ENCODE results near the gene NR2C2AP.
A peak's percentile ranks its signal among the peaks of the same experiment; 100 is the strongest.

Gene NR2C2AP

DNA sequence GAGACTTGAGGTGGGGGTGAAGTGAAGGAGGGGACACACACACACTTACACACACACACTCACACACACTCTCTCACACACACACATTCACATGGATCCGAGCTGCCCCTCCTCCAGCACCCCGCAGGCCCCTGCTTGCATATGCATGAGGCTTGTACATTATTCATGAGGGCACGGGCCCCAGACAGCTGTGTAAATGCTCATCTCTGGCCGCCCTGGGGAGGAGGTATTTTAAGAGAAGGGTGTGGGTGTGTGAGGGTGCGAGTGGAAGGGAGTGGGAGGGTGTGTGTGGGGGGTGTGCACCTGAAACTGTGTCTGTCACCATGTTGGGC, 10.9 kb upstream of the NR2C2AP start:
- no peak for DNase-seq

DNA sequence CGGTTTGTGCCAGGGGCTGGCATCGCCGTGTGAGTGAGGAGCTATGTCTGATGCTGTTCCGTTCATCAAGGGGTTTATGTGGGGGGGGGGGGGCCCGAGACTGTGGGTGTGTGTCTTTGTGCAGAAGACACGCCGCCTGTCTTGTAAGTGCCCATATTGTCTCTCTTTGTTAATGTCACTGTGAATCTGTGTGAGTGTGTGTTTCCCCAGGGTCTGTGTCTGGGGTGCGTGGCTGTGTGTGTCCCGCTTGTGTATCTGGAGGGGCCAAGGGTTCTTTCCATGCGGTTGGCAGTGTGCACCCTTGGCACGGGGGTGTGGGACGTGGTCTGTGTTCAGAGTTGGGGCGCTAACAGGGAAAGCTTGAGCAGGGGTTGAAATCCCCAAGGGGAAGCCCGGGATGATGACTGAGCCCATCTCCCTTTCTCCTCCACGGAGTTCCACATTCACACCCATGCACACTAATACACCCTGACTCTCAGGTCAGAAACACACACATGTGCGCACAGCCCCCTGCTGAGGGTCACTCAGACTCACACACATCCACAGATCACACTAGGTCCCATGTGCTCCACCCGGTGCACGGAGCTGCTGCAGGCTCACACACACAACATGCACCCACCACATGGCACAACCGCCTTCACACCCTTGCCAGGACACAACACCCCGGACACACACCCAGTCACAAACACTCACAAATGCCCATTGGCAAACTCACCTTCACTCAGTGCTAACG, 10.4 kb upstream of the NR2C2AP start:
- DNase-seq = no peak

DNA sequence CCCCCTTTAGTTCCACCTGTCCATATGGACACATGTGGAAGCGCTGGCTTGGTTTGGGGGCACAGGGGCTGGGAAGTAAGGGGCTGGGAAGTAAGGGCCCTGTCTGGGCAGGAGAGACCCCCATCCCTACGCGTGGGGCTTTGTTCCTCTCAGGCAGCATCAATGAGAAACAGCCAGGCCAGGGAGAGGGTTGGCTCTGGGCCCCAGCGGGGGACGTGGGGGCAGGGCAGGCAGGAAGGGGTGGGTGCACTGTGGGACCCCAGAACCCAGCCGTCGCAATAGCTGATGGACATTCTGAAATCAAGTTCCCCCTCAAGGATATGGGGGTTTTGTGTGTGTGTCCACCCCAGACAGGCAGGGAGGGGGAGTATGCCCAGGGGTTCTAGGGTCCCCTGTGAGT, 9.7 kb upstream of the NR2C2AP start:
- DNase-seq = no peak

DNA sequence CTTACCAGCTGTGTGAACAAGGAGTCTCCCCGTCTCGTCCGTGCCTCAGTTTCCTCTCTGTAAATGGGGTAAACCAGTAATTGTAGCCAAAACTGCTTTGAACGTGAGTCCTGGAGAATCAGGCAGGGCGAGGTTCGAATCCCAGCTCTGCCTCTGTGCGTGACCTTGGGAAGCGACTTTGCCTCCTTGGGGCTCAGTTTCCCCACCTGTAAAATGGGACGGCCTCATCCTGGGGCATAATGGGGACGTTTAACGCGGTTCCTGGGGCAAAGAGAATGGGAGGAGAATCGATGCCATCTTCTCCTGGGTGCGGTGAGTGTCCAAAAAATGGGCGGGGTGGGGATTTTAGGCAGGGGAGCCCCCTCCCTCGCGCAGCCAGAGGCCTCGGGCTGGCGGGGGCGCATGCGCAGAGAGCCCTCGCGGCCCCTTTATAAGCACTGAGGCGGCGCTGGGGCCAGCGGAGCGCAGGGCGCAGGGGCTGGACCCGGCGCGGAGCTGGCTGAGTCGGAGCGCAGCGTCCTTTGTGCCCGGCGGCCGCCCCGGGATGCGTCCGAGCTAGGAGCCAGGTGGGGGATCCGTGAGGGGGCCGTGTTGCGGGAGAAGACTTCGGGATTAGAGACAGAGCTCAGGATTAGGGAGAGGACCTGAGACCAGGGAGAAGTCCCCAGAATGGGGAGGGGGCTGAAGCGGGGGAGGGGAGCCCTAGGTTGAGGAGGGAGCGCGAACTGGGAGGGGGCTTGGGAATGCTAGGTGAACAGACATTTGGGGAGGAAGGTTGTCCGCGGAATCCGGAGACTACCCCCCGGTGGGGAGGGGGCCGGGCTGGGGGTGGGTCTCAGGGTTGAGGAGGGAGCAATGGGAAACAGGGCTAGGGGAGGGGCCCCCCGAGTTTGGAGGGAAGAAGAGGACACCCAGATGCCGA, 8.5 kb upstream of the NR2C2AP start, which contains the start of gene NCAN:
NCAN (plus strand) TSS at position 460 of the 922 bp plus-strand sequence. CDS start 4,996 bp downstream, outside the sequence.
- no peak for DNase-seq

DNA sequence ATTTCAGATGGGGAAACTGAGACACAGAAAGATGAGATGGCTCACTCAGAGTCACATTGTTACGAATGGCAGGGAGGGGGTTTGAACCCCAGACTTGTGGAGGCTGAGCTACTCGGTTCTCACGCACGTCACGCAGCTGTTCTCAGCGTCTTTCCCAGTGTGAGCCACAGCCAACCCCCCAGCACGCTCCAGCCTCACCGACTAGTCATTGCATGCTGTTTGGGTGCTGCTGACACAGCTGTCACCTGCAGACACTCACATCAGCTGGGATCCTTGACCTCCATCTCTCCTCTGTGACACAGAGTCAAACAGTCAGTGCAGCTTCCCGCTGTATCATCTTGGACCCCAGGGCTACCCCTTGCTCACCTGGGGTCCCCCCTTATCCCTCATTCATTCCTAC, 6.2 kb upstream of the NR2C2AP start:
- no peak for DNase-seq

DNA sequence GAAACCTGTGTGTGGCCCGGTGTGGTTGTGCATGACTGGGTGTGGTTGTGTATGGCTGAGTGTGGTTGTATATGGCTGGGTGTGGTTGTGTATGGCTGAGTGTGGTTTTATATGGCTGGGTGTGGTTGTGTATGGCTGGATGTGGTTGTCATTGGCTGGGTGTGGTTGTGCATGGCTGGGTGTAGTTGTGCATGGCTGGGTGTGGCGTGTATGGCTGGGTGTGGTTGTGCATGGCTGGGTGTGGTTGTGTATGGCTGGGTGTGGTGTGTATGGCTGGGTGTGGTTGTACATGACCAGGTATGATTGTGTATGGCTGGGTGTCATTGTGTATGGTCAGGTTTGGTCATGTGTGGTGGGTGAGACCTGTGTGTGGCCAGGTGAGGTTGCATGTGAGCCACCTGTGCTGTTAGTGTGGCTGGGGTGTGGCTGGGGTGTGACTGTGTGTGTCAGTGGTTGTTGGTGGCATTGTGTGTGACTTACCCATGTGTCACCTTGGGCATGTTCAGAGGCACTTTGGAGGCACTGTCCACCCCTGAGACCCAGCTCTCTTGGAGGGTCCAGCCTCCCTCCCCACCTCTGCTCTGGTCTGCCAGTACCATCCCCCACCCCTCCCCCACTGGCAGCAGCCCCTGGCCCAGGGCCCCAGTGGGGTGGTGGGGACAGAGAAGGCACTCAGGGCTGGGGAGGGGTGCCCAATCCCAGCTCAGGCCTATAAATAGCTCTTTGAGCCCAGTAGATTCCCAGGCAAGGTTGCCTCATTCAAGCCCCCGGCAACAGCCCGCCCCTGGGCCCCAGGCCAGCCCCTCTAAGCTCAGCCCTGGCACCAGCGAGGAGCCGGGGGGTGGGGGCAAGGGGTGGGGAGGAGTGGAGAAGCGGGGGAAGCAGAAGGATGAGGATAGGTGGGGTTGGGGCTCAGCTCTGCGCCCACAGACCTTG, 4.7 kb upstream of the NR2C2AP start:
- no peak for DNase-seq

DNA sequence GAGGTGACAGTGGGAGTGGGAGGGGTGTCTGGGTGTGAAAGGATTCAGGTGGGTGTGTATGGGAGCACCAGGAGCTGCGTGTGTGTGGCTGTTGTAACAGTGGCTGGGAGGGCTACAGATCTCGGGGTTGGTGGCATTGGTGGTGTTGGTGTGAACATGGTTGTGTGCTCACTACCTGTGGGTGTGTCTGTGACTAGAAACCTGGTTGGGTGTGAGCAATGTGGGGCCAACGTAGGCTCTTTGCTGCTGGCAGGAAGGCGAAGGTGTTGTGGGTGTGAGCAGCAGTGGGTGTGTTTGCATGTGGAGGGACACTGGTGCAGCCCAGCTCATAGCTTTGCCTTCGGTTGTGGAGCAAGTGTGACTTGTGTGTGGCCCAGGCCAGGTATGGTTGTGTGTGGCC, 3.7 kb upstream of the NR2C2AP start:
- no peak for DNase-seq

DNA sequence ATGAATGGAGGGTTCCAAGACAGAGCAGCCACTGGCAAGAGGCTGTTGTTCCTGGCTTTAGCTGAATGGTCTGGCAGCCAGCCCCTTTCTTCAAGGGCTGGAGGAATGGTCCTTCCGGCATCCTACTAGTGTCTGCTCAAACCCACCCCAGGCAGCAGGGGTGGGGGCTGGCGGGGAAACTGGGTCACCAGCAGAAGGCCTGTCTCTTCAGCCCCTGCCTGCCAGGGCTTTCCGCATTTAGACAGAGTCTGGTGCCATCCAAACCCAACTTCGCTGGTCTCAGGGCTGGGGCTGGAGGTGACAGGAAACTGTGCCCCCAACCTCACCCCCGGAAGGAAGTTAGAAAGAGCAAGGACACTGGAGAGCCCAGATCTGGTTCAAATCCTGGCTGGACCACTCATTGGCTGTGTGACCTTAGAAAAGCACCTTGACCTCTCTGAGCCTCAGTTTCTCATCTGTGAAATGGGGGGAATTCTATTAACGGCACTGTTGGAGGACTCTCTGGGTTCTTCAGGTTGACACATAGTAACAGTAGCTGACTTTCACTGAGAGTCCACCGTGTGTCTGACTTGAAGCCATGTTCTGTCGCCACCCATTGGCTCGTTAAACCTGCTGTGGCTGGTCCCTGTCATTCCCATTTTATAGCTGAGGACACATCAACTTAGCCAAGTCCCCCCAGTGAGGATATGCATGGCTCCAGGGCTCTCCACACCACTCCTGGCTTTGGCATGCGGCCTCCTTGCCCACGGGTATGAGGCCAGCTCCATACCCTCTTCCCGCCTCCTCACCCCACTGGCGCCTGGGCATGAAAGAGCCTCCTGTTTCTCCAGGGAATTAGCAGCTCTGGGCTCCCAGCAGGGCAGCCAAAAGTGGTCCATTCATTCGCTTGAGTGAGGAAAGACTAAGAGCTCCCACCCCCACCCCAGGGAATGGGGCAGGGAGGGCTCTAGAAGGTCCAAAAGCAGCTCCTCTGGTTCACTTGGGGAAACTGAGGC, 2.5 kb upstream of the NR2C2AP start:
- DNase-seq = no peak

DNA sequence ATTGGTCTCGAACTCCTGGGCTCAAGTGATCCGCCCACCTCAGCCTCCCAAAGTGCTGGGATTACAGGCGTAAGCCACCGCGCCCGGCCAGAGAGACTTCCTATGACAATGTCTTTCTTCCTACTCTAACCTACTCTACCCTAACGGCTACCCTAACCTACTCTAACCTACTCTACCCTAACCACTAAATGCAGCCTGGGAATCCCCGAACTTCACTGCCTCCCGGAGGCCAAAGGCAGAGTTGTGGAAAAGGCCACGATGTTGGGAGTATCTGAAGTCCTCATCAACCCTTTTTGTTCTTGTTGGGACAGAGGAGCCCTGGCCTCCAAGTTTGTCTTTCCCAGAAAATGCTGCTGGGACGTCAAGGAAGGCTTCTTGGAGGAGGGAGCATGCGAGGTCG, 967 bp upstream of the NR2C2AP start:
- DNase-seq = no peak

DNA sequence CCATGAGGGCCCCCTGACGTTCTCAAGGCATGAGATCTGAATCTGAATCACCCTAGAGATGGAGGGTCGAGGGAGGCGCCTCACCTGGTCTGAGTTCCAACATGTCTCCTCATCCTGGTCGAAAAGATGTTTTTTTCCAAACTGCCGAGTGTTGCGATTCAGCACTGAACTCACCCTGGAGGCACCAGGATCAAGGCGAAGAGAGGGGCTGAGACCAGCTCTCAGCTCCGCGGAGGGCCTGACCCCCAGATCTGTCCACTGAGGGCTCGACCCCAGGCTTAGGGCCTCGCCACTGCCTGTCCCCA, 555 bp downstream of the NR2C2AP start:
- DNase-seq = no peak

DNA sequence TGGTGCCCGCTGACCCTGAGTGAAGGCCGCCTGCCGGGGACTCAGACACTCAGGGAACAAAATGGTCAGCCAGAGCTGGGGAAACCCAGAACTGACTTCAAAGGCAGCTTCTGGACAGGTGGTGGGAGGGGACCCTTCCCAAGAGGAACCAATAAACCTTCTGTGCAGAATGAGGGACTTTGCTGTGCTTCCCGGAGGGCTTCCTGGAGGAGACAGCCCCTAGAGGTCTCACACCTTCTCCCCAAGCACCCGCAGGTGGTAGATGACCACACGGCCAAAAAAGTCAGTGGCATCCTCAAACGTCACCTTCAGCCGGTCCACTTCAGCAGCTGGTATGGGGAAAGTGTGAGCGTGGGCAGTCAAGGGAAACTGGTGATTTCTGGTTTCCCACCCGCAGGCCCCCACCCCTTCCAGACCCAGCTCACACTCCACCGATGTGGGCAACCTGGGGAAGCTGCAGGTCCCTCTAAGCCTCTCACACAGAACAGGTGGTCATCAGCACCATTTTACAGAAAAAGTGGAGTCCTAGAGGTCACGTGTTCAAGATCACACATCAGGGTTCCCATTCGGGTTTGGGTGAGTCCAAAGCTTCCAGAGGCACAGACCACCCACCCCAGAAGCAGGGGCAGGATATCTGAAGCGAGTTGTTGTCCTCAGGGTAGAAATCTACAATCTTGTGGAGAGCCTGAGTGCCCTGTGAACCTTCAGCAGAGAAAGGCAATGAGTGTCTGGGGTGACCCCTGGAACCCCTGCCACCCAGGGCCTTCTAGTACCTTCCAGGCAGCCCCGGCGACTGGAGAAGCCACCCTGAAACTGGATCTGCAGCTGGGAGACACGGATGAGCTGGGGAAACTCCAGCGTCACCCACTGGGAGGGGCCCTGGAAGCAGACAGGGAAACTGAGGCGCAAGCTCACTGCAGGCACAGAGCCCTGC, 1.2 kb downstream of the NR2C2AP start:
- no peak for DNase-seq

DNA sequence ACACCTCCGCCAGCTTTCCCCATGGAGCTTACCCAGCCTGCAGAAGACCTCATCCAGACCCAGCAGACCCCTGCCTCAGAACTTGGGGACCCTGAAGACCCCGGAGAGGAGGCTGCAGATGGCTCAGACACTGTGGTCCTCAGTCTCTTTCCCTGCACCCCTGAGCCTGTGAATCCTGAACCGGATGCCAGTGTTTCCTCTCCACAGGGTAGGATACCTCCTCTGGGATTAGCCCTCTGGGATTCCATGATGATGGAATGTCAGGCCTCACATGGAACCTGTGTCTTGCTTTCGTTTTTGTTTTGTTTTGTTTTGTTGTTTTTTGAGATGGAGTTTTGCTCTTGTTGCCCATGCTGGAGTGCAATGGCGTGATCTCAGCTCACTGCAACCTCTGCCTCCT, 9.3 kb downstream of the NR2C2AP start:
- DNase-seq = no peak

DNA sequence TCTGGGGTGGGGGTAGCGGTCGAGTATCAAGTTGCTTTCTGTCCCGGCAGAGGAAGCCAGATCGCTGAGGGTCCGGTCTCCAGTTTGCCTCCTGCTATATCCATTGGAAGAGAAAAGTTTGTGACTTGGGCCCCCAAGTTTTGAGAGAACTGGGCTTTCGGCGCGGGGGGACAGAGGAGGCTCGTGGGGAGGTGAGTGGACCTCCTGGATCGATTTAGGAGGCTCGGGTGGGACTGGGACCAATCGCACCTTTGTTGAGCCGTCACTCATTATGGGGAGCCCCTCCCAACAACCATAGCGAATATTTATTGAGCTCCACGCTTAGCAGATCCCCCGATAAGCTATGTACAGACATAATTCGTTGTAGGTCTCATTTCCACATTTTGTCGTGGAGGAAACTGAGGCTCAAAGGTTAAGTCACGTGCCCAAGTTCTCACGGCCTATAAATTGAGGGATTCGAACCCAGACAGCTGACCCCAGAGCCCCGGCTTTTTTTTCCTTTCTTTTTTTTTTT, 10.2 kb downstream of the NR2C2AP start:
- DNase-seq = no peak

DNA sequence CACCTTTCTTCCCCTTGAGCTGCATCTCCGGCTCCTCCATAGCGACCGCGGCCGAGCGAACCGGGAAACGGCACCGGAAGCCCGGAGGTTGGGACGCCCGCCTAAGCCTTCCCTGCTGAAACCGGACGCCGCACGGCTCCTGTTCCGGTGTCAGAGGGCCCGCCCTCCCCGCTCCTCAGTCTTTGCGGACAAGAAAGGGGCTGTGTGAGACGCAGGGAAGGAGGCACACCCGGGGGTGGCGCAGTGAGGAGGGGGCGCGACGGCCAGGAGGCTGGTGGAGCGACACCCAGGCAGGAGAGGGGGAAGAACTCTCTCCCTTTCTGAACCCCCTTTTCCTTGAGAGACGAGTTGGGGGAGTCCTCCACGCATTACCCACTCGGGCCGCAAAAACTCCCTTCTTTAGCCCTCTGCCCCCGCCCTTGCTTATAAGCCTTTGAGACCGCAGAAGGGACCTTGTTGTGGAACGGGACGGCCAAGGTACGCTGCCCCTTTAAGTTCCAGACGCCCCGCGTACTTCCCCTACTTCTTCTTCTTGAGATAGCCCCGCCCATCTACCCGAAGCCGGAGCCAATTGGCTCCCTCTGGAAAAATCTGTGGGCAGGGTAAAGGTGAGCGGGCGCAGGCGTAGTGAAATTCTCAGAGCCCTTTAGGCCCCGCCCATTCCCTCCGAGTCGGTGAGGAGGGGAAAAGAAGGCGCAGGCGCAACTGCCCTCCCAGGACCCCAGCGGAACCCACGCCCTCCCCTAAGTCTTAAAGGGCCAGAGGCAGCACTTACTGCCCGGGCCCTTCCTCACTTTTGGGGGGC, 10.9 kb downstream of the NR2C2AP start, which contains the start of the genes BORCS8 and RFXANK:
BORCS8 (minus strand) TSS at position 75 of the 805 bp plus-strand sequence; CDS start at position 40, 35 bp downstream.
RFXANK (plus strand) TSS at position 181 of the 805 bp plus-strand sequence. CDS start 1,689 bp downstream, outside the sequence.
- DNase-seq = peak; percentile 98

DNA sequence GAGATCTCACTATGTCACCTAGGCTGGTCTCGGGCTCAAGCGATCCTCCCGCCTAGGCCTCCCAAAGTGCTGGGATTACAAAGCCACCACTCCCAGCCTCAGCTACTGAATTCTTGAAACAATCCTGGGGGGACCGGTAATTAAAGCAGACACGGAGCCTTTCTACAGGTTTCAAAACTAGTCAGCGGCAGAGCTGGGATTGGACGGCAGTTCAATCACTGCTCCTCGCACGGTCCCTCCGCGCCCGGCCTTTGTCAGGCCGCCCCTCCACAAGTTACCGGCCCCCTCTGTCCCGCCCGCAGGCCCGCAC, 11.5 kb downstream of the NR2C2AP start:
- no peak for DNase-seq

DNA sequence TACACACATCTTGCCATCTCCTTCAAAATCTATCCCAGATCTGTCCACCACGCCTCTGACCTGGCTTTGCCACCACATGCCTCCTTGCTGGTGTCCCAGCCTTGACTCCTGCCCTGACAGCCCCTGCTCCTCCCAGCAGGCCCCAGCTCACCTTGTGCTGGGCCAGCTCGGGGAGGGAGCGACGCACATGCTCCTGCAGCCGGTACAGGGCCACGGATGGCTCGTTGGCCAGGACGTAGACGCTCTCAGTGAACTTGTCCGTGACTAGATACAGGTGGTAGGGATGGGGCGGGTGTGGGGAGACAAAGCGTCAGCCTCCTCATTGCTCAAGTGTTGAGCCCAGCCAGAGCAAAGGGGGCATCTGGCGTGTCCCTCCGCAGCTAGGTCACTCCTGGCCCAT, 16.5 kb downstream of the NR2C2AP start:
- no peak for DNase-seq

DNA sequence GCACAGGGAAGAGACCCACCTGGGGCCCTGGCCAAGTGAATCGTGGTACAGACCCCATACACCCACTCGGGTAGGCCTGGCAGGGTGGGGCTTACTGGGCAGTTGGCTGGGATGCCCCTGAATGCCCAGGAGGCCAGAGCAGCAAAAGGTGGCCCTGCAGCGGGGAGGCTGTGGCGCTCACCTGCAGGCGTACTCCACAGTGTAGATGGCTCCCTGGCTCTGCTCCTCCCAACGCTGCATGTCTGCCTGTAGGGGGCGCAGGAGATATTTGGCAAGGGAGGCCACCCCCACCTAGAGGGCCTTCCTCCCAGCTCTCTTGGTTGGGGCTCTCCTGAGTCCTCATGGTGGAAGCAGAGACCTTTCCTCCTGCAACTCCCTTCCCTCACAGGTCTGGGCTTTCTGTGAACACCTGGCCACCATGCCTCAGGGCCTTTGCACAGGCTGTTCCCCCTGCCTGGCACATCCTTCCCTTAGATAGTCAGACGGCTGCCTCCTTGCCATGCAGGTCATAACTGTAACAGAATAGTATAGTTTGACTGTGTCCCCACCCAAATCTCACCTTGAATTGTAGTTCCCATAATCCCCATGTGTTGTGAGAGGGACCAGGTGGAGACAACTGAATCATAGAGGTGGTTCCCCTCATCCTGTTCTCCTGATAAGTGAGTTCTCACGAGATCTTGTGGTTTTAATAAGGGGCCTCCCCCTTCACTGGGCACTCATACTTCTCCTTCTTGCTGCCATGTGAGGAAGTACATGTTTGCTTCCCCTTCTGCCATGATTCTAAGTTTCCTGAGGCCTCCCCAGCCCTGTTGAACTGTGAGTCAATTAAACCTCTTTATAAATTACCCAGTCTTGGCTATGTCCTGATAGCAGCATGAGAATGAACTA, 17.1 kb downstream of the NR2C2AP start:
- DNase-seq = peak; percentile 72

DNA sequence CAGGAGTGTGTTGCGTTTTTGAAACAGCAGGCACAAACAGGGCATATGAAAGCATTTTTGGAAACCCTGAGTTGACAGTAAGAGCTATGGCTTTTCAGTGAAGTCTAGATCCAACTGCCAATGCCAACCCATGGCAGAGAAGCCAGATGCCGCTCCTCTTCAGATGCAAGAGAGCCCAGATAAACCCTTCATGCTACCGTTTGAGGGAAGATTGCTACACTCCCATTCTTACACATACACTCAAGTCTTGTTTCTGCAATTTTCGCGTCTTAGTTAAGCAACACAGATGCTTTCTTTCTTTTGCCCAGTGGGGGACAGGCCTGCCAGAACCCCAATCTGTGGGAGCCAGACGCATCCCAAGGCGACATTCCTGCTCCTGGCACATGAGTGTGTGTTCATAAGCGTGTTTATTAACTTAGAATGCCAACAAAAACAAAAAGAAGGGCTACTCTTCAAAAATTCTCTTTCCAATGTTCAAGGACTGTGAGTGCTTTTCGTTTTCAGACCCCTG, 21.7 kb downstream of the NR2C2AP start:
- no peak for DNase-seq
